Neural cell (in vitro differentiated cells): ENCODE measurements around the gene PIP4K2A.

ENCODE experiments used
- CTCF ChIP-seq: fragments of 450-650 bp; IDR thresholded peaks from 2 replicates; pipeline ENCODE4 v1.5.1; 2014; ENCODE audit warnings: antibody characterized with exemption, mild to moderate bottlenecking, moderate library complexity; ENCODE audit not compliant: poor library complexity, severe bottlenecking
- EZH2 ChIP-seq: fragments of 200-600, 300-800 bp; shearing (Covaris generic), sonication (generic); IDR thresholded peaks from 2 replicates; pipeline ENCODE4 v1.6.1; 2014; ENCODE audit warnings: antibody characterized with exemption, low read length, borderline replicate concordance, mild to moderate bottlenecking; ENCODE audit not compliant: insufficient read depth, poor library complexity, severe bottlenecking
- POLR2AphosphoS5 ChIP-seq: IDR thresholded peaks from 2 replicates; pipeline ENCODE4 v1.6.1; 2012
- TAF1 ChIP-seq: IDR thresholded peaks from 2 replicates; pipeline ENCODE4 v1.6.1; 2012; ENCODE audit warnings: low read depth

GRCh38 chr10:22713853-22714478, 412 bp downstream of the PIP4K2A start:
- TF ChIP-seq CTCF (no peak), POLR2AphosphoS5 (no peak), TAF1 (no peak), EZH2 (no peak)
